ENCODE data around the gene MBD1. TPM values are rescaled to one million over a fixed set of nuclear protein-coding genes. Genes with fewer than 3 reads are reported as not detected.

Gene MBD1
- total and polyA plus RNA-seq, 2 of the 13 experiments (the other 11 are each of a cell fraction or from before 2014, with no cell fraction given), result 25.5 to 28.6 TPM

DNA sequence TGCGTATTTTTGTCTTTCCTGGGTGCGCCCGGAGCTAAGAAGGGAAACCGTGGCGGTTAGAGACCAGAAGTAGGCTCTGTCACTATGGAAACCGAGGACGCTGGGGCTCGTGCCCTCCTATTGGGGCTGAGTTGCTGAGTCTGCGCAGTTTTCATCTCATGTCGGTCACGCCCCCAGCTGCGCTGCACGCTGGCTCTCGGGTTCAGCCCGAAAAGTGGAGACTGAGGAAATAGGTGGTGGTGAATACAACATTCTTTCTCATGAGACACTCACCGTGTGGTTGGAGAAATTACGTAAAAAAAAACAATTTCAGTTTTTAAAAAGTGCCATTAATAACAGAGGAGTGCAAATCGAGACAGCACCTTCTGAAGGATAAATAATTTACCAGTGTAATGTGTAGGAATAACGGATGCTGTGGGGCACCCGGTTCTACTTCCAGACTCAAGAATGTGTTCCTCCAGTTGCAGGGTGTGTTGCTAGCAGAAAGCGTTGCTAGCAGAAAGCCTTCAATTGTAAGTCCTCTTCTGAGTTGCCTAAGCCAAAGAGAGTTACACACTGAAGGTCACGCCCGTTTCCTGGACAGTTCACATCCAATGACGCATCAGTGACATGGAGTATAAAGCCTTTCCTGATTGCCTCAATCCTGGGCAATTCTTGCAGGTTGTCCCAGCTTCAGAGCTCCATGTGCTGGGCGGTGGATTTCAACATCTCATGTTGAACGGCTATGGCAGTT, 26.6 kb upstream of the MBD1 start (continued):
- TF ChIP-seq ZNF83 (CRISPR knock-in tag; IDR thresholded peaks at IDR 0.05; ENCODE audit: borderline replicate concordance) (no peak), MYNN (CRISPR knock-in tag; IDR thresholded peaks at IDR 0.05; ENCODE audit: low read depth) (no peak), MAFK (conservative IDR thresholded peaks at IDR 0.05 in 1 of 2, IDR thresholded peaks at IDR 0.05 in 1 of 2; ENCODE audit: low read length in 2 of 2) (no peak), SNAPC2 (CRISPR knock-in tag; IDR thresholded peaks at IDR 0.05) (no peak), SRSF4 (IDR thresholded peaks at IDR 0.05; ENCODE audit: low read depth, low read length, poor library complexity, severe bottlenecking) (no peak), ZFX (CRISPR knock-in tag; IDR thresholded peaks at IDR 0.05; ENCODE audit: low read depth) (no peak), ZFP37 (CRISPR knock-in tag; IDR thresholded peaks at IDR 0.05; ENCODE audit: borderline replicate concordance) (no peak), HNRNPK (IDR thresholded peaks at IDR 0.05; ENCODE audit: low read depth, low read length, poor library complexity, severe bottlenecking) (no peak), AGO1 (IDR thresholded peaks at IDR 0.05; ENCODE audit: low read depth, low read length, poor library complexity, severe bottlenecking) (no peak), ELF1 (CRISPR knock-in tag; IDR thresholded peaks at IDR 0.05) (peak; percentile 54), CHD2 (IDR thresholded peaks at IDR 0.05; ENCODE audit: low read depth, low read length) (no peak), SIN3B (IDR thresholded peaks at IDR 0.05; ENCODE audit: low read length) (no peak), ZNF644 (CRISPR knock-in tag; IDR thresholded peaks at IDR 0.05; ENCODE audit: low read depth) (no peak), ZNF660 (CRISPR knock-in tag; IDR thresholded peaks at IDR 0.05; ENCODE audit: borderline replicate concordance, low read depth) (no peak)
- TF ChIP-seq, protein P1, sequence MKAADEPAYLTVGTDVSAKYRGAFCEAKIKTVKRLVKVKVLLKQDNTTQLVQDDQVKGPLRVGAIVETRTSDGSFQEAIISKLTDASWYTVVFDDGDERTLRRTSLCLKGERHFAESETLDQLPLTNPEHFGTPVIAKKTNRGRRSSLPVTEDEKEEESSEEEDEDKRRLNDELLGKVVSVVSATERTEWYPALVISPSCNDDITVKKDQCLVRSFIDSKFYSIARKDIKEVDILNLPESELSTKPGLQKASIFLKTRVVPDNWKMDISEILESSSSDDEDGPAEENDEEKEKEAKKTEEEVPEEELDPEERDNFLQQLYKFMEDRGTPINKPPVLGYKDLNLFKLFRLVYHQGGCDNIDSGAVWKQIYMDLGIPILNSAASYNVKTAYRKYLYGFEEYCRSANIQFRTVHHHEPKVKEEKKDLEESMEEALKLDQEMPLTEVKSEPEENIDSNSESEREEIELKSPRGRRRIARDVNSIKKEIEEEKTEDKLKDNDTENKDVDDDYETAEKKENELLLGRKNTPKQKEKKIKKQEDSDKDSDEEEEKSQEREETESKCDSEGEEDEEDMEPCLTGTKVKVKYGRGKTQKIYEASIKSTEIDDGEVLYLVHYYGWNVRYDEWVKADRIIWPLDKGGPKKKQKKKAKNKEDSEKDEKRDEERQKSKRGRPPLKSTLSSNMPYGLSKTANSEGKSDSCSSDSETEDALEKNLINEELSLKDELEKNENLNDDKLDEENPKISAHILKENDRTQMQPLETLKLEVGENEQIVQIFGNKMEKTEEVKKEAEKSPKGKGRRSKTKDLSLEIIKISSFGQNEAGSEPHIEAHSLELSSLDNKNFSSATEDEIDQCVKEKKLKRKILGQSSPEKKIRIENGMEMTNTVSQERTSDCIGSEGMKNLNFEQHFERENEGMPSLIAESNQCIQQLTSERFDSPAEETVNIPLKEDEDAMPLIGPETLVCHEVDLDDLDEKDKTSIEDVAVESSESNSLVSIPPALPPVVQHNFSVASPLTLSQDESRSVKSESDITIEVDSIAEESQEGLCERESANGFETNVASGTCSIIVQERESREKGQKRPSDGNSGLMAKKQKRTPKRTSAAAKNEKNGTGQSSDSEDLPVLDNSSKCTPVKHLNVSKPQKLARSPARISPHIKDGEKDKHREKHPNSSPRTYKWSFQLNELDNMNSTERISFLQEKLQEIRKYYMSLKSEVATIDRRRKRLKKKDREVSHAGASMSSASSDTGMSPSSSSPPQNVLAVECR (CRISPR knock-in tag; IDR thresholded peaks at IDR 0.05; ENCODE audit: borderline replicate concordance), result peak; percentile 78
- TF ChIP-seq, protein P2, sequence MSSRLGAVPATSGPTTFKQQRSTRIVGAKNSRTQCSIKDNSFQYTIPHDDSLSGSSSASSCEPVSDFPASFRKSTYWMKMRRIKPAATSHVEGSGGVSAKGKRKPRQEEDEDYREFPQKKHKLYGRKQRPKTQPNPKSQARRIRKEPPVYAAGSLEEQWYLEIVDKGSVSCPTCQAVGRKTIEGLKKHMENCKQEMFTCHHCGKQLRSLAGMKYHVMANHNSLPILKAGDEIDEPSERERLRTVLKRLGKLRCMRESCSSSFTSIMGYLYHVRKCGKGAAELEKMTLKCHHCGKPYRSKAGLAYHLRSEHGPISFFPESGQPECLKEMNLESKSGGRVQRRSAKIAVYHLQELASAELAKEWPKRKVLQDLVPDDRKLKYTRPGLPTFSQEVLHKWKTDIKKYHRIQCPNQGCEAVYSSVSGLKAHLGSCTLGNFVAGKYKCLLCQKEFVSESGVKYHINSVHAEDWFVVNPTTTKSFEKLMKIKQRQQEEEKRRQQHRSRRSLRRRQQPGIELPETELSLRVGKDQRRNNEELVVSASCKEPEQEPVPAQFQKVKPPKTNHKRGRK (CRISPR knock-in tag; IDR thresholded peaks at IDR 0.05), result no peak
- TF ChIP-seq, protein P3, sequence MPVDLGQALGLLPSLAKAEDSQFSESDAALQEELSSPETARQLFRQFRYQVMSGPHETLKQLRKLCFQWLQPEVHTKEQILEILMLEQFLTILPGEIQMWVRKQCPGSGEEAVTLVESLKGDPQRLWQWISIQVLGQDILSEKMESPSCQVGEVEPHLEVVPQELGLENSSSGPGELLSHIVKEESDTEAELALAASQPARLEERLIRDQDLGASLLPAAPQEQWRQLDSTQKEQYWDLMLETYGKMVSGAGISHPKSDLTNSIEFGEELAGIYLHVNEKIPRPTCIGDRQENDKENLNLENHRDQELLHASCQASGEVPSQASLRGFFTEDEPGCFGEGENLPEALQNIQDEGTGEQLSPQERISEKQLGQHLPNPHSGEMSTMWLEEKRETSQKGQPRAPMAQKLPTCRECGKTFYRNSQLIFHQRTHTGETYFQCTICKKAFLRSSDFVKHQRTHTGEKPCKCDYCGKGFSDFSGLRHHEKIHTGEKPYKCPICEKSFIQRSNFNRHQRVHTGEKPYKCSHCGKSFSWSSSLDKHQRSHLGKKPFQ (CRISPR knock-in tag; IDR thresholded peaks at IDR 0.05; ENCODE audit: insufficient replicate concordance), result no peak
- TF ChIP-seq, protein P4, sequence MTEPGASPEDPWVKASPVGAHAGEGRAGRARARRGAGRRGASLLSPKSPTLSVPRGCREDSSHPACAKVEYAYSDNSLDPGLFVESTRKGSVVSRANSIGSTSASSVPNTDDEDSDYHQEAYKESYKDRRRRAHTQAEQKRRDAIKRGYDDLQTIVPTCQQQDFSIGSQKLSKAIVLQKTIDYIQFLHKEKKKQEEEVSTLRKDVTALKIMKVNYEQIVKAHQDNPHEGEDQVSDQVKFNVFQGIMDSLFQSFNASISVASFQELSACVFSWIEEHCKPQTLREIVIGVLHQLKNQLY (CRISPR knock-in tag; IDR thresholded peaks at IDR 0.05), result no peak

Data from HepG2 (cell line).